Activated CD4-positive, CD25-positive, alpha-beta regulatory T cell treated with anti-CD3 and anti-CD28 coated beads, Interleukin-2, amount 50 U/mL, for 16 hours (primary cell): ENCODE results near the gene SEZ6.

ENCODE experiments used
- DNase-seq: peaks from one replicate; pipeline ENCODE4 v3.0.0-alpha.2; 2020; ENCODE audit warnings: low read depth, low spot score

The SEZ6 gene

GRCh38 chr17:28975031-28975430 is 30.8 kb downstream of the SEZ6 start:
- no peak for DNase-seq

DNA sequence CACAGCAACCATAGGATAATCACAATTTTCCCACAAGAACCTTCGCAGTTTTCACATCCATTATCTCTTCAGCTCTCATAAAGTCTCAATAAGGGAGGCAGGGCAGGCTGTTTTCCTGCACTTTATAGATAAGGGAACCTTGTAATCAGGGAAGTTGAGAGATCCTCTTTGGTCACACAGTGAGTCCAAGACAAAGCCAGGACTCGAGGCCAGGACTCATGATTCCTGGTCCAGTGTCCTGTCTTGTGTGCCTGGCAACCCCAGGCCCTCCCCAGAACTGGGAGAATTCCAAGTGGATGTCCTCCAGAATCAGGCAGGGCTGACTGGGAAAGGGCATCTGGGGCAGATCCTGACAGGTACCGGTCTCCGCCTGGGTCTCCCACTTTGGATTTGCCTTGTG is 31.4 kb downstream of the SEZ6 start:
- DNase-seq = no peak

DNA sequence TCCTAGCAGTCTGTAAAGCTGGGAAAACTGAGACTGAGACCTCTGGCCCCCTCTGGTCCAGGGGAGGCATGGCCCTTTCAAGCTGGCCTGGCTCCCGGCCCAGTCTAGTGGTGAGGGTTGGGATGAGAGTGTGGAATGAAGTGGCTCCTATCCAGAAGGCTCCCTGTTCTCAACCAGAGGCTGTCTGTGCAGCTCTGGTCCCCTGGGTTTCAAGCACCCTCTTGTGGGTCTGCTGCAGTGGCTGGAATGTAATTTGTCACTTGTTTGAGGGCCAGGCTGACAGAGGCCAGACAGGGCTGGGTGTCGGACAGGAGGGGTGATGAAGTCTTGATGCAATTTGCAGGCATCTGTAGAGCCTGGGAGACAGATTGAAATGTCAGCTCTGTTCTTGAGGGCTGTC is 32.4 kb downstream of the SEZ6 start:
- DNase-seq = no peak

DNA sequence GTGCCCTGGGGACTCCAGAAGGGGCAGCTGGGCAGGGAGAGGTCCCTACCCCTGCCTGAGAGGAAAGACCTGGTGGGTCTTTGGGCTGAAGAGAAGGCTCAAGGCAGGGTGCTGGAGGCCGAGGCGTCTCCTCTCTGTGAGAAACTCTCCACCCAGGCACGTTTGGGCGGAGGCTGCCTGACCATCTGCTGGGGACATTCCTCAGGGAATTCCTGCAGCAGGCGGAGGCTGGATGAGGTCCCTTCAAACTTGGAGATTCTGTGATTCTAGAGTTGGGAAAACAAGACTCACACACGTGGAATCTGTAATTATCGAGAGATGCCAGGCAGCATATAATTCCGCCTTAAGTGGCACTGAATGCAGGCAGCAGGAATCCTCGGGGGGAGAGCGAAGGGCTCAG is 33.4 kb downstream of the SEZ6 start:
- no peak for DNase-seq

DNA sequence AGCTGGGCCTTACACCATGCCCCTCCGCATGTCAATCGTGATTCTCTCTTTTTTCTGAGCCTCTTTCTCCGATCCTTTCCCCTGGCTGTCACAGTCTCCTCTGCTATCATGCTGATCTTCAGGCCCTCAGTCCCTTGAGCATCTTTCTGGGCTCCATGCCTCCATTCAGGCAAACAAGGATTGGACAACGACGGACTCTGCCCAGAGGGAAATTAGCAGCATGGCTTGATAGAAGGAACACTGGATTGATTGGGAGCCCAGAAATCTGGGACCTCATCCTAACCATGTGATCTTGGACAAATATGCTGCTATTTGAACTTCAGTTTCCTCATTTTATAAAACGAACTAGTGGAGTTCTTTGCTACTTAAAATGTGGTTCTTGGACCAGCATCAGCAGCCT is 35.0 kb downstream of the SEZ6 start:
- no peak for DNase-seq

DNA sequence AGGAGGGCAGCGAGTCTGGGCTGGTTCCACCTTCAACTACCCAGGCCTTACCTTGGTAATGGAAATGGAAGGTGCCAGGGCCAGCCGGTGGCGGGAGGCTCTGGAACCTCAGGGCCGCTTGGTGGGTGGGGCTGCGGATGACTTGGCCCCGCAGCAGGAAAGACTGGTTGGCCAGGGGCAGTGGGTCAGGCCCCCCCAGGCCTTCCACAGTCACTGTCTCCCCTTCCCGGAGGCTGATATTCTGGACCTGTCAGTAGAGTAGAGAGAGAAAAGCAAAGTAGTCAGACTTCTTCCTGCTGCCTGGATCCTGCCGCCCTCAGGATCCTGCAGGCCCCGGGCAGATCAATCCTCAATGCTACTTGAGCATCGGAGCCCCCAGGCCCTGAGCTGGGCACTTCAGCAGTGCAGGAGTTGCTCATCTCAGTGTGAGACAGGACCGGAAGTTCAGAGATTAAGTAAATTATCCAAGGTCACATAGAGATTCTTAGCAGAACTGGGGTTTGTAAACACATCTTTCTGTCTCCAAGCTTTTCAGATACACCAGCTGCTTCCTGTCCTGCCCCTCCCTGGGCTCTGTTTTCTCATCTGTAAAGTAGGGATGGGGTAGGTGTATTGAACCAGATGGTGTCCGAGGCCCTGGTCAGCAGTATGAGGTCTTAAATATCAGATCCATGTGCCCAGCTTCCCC is 36.0 kb downstream of the SEZ6 start:
- no peak for DNase-seq

GRCh38 chr17:28968914-28969295 is 36.9 kb downstream of the SEZ6 start:
- DNase-seq = no peak

- no peak for DNase-seq
Observed at GRCh38 chr17:28968231-28968913, 37.5 kb downstream of the SEZ6 start.

GRCh38 chr17:28967221-28968135 is 38.4 kb downstream of the SEZ6 start:
- no peak for DNase-seq

DNA sequence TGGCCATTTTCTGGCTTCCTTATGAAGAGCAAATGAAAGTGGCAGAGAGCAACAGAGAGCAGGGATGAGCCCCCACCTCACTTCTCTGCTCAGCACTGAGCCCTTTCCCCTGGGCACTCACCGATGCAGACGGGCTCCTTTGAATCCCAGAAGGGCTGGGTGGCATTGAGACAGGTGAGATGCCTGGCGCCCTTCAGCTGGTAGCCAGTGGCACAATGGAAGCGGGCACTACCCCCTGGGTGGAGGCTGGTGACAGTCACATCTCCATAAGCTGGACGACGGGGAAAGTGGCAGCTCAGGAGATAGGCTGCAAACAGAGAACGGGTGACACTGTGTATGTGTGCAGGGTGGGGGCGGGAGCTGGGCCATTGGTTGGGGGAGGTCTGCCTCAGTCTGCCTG is 42.0 kb downstream of the SEZ6 start:
- no peak for DNase-seq

- no peak for DNase-seq
Observed at GRCh38 chr17:28963055-28963611, 42.7 kb downstream of the SEZ6 start.

GRCh38 chr17:28961391-28961790 is 44.4 kb downstream of the SEZ6 start:
- no peak for DNase-seq

DNA sequence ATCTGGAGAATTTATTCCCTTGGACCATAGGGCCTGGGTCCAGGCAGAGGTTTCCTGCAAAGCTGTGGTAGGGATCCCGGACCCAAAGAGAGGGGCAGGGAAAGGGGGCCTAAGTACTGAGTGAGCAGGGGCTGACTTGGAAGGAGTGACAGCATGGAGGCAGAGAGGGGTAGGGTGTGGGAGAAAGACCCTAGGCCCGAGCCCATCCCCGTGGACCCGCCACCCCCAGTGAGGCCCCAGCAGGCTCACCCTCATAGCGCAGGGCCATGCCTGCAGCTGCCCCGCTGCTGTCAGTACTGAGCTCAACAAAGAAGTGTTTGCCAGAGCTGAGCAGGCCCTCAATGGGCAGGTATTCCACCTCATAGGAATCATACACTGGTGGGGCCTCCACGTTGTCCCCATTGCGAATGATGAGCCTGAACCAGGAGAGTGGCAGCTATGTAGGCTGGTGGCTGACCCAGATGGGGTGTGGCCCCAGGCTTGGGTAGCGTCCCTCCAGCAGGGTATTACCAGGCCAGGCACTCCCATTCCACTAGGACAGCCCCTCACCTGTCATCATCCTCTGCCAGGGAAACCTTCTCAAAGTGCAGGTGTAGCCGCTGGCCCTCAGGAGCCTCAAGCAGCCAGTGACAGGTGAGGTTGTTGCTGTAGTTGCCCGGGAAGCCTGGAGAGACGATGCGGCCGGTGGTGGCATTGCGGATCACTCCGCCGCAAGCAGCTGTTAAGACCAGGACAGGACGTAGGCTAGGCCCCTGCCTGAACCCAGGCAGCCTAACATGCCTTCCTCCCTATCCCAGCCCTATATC is 45.4 kb downstream of the SEZ6 start:
- DNase-seq = no peak

- DNase-seq = no peak
Observed at GRCh38 chr17:28959471-28959871, 46.4 kb downstream of the SEZ6 start.

DNA sequence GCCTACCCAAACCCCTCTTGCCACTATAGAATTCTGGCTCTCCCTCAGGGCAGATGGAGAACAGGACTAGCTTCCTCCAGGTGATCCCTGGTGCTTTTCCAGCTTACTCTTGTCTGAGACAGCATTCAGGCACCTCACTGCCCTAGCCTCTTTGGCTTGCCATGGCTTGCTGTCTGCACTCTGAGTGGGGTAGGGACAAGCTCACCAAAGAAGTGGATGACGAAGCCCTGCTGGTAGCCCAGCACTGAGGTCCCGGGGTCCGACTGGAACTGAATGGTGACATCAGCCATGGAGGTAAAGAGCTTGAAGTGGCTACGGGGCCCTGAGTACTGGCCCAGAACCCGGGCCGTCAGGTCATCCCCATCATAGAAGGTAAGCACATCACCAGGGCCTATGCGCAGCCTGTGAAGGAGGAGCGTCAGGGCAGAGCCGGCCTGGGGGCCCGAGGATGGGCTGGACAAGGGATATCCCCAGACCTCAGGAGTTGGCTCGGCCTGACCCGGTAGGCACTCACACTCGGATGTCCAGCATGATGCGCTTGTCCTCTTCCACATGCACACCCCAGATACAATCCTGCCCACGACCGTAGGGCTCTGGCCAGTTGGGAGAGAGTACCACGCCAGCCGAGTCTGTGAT is 46.9 kb downstream of the SEZ6 start:
- DNase-seq = no peak

- no peak for DNase-seq
Observed at GRCh38 chr17:28957992-28958355, 47.9 kb downstream of the SEZ6 start.

DNA sequence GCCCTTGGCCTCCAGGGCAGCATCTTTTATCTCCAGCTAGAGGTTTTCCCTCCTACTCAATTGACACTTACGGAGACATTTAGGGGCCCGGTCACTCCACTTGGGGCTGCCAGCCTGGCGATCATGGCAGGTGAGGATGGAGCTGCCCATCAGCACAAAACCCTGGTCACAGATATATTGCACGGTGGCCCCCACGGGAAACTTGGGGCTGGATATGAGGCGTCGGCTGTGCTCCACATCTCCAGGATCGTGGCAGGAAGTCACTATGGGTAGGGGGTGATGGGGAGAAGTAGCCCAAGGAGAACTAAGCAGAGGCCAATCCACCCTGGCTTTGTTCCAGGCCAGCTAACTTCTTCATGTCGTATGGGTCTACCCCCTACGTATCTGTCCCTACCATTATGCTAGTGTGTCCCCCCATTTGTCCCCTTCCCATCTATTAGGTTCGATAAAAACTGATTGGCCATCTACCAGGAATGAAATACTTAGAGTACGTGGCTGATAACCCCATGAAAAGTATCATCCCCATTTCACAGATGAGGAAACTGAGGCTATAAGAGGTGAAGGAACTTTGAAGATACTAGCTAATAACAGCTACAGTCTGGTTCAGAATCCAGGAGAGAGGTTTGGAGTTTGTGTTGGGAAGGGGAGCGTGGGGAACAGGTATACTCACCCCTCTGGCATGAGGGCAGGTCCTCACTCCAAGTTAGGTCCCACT is 48.4 kb downstream of the SEZ6 start:
- DNase-seq = no peak

DNA sequence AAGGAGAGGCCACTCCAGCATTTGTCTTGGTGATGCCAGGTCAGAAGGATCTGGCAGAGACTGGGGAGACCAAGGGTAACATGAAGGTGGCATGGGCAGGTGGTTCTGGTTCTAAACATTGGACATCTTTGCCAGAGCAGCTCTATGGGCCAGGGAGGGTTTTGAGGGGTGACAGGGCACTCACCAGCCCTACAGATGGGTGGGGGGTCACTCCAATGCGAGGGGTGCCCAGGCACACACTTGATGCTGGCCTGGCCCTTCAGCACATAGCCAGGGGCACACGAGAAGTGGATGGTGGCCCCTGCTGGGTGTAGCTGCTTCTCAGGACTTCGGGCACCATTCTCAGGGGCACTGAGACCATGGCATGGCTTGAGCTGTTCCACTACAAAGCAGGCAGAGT is 49.0 kb downstream of the SEZ6 start:
- DNase-seq = no peak

- DNase-seq = no peak
Observed at GRCh38 chr17:28956112-28956511, 49.7 kb downstream of the SEZ6 start.

DNA sequence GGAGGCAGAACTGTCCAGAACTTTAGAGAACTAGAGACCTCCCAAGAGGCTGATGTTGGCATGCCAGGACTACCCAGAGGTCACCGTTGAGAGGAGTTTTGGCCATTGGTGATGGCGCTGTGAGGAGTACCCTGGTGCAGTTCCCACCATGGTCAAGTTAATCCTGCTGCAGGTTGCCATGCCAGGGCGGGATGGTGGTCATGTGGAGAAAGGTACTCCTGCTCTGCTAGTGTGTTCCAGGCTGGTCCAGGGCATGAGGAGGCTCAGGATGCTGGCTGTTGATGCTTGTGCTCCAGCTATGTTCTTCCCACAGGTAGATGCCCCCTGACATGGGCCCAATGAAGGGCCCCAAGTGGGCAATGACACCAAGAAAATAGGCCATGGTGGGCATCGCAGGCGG is 50.4 kb downstream of the SEZ6 start:
- no peak for DNase-seq
